ENCODE results near the gene MRLN.
"Not testable (repeated sequence)": the region's sequence is repeated elsewhere in the genome, so short reads cannot be mapped to it uniquely, and the experiment has no call there.

The MRLN gene

GRCh38 chr10:59745163-59745650 is 8.0 kb downstream of the MRLN start:
- DNase-seq (ENCODE audit: low read depth) = no peak

- DNase-seq (ENCODE audit: low read depth) = not testable (repeated sequence)
Observed at GRCh38 chr10:59744762-59745161, 8.5 kb downstream of the MRLN start.

GRCh38 chr10:59744156-59744555 is 9.1 kb downstream of the MRLN start:
- DNase-seq (ENCODE audit: low read depth) = not testable (repeated sequence)

DNA sequence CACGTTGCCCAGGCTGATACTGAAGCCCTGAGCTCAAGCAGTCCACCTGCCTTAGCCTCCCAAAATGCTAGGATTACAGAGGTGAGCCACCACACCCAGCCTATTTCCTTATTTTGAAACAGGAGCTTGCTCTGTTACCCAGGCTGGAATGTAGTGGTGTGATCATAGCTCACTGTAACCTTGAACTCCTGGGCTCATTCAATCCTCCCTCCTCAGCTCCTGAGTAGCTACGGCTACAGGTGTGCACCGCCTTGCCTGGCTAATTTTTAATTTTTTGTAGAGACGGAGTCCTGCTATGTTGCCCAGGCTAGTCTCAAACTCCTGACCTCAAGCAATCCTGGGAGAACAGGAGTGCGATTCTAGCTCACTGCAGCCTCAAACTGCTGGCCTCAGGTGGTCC is 11.7 kb downstream of the MRLN start:
- no peak for DNase-seq (ENCODE audit: low read depth)

- no peak for DNase-seq (ENCODE audit: low read depth)
Observed at GRCh38 chr10:59741048-59741447, 12.2 kb downstream of the MRLN start.

GRCh38 chr10:59736749-59737148 is 16.5 kb downstream of the MRLN start:
- DNase-seq (ENCODE audit: low read depth) = no peak

DNA sequence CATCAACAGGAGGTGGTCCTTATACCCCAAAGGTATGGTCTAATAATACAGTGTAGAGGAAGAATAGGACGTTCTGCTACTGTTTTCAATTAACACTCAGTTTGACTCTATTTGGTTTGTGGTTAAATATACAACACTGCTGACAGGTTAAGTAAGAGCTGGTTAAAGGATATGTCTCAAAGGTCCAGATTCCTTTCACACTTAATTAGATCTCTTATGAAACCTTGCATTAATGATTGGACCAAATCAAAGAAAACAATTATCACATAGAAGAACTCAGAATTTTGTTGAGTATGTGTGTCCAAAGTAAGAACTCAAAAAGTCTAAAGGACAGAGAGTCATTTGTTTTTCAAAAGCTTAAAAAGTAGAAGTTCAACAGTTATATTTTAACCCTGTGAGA is 18.0 kb downstream of the MRLN start:
- DNase-seq (ENCODE audit: low read depth) = no peak

DNA sequence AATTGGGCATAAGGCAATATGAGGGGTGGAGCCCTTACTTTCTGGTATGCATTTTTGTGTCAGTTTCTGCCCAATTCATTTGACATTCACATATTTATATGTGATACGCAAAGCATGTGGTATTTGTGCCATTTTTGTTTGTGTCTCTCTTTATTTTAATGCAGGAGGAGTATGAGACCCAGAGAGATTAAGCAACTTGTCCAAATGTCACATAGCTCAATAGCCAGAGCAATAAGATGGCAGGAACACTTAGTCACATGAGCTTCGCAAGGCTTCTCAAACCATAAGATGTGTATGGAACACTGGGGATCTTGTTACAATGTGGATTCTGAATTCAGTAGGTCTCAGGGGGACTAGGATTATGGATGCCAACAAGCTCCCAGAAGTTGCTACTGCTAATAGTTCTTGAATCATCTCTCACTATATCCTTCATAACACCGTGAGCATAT is 19.2 kb downstream of the MRLN start:
- DNase-seq (ENCODE audit: low read depth) = no peak

DNA sequence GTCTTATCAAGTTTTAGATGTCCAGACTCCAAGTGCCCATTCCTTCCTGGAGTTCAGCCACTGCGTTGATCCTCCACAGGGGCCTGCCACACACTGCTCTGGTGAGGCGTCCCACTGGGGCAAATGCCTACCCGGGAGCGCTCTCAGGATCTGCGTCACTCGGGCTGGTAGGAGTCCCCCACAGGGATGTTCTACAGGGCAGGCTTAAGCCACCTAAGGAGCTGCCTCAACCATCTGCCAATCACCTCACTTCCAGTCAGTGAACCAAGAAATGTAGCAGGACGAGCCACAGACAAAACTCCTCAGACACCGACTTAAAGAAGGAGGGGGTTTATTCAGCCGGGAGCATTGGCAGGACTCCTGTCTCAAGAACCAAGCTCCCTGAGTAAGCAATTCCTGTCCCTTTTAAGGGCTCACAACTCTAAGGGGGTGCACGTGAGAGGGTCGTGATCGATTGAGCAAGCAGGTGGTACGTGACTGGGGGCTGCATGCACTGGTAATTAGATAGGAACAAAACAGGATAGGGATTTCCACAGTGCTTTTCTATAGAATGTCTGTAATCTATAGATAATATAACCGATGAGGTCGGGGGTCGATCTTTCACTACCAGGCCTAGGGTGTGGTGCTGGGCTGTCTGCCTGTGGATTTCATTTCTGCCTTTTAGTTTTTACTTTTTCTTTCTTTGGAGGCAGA is 19.8 kb downstream of the MRLN start:
- not testable (repeated sequence) for DNase-seq (ENCODE audit: low read depth)

GRCh38 chr10:59732849-59733248 is 20.4 kb downstream of the MRLN start:
- DNase-seq (ENCODE audit: low read depth) = not testable (repeated sequence)

DNA sequence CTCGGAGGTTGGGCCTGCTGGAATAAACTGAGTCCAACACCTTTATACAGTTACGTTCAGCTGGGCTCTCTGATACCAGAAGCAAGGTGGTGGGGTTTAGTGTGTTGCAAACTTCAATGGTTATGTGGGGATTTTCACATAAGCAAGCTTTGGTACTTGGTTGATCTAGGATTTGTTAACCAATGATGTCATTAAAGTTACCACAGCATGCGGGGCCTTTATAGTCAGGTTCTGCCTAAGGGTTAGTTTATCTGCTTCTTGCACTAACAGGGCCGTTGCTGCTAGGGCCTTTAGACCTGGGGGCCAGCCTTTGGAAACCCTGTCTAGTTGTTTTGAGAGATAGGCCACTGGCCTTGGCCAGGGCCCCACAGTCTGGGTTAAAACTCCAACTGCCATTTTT is 24.1 kb downstream of the MRLN start:
- DNase-seq (ENCODE audit: low read depth) = not testable (repeated sequence)

DNA sequence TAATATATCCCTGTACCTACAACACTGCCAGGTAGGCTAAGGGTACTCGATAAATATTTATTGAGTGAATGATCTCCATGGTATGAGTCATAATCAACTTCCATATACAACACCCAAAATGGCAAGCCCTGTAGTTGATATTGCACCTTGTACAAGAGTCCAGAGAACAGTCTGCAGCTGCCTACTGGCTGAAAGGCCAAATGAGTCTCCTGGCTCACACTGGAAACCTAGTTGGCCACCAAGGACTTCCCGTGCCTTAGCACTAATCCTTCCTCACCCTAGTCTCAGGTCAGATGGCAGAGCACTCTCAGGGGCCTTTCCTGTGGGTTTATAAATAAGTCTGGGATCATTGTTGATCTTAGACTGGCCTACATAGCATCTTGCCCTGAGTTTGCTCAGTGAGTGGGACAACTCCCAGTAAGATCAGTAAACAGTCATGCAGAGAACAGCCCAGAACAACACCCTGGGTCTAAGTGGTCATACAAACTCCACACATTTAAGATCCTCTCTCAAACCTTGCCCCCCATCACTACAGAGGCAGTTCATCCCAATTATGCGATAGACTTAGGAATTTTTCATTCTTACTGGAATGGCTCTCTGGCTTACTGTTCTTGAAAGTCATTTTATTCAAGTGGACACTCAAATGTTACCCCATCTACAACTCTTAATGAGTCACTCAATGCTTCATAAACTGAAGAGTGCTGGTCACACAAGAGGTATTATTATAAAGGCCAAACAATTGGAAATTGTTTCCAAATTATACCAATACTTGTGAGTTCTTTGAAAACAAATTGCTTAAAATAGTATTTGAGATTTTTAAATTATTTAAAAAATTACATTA is 28.9 kb downstream of the MRLN start:
- no peak for DNase-seq (ENCODE audit: low read depth)

- DNase-seq (ENCODE audit: low read depth) = no peak
Observed at GRCh38 chr10:59720377-59720776, 32.9 kb downstream of the MRLN start.

DNA sequence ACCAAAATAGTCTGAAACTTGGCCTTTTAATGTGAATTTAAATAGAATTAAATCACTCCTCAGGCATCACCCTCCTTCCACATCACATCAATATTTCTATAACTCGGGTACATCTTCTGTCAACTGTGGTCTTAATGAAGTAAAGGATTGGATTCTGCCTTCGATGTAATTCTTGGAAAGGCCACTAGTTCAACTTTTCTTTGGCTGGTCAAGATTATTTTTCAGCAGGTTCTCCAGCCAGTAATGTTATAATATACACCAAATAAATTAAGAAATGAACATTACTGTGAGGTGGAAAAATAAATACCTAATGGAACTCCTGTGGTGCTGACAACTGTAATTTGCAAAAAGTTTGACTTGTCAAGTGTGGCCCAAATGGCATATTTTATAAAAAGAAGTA is 33.9 kb downstream of the MRLN start:
- DNase-seq (ENCODE audit: low read depth) = no peak

DNA sequence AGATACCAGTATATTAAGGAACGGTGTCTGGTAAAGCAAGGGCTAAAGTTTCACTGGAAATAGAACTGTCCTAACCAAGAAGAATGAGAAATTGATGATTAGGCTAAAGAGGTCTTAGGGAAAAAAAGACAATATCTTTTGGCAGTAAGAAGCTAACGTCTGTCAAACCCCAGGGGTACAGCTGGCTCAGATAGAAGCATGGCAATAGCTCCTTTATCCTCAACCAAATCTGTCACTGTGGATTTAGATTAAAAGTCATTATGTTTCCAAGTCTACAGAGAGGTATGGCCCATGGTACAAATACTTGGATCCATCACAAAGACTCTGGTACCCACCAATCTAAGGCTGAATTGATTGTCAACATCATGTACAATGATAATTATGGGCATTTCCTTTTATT is 35.0 kb downstream of the MRLN start:
- no peak for DNase-seq (ENCODE audit: low read depth)

- DNase-seq (ENCODE audit: low read depth) = no peak
Observed at GRCh38 chr10:59713196-59713821, 39.9 kb downstream of the MRLN start.

DNA sequence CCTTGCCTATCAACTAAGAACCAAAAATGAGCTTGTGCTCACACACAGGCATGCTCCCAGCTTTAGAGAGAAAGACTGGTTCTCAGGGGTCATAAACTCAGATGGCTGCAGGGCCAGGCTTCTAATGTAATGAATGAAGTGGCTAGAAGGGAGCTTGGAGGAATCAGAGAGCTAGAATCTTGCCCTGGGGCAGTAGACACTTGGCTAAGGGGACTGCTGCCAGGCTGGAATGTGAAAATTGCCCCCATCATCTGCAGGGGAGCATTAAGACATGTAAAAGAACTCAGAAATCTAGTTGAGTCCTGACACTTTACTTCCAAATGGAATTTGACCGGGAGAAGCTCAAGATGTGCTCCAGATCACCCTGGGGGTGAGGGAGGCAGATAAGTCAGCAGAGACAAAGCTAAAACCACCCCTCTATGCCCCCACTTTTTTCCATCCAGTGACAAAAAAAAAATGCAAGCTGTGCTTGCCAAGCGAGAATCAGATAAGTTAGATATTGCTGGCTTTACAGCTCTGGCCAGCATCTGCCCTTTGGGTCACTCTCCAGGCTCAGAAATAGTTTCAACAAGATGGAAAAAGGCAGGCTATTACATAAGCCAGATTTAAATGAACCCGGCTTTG is 41.3 kb downstream of the MRLN start:
- DNase-seq (ENCODE audit: low read depth) = no peak

DNA sequence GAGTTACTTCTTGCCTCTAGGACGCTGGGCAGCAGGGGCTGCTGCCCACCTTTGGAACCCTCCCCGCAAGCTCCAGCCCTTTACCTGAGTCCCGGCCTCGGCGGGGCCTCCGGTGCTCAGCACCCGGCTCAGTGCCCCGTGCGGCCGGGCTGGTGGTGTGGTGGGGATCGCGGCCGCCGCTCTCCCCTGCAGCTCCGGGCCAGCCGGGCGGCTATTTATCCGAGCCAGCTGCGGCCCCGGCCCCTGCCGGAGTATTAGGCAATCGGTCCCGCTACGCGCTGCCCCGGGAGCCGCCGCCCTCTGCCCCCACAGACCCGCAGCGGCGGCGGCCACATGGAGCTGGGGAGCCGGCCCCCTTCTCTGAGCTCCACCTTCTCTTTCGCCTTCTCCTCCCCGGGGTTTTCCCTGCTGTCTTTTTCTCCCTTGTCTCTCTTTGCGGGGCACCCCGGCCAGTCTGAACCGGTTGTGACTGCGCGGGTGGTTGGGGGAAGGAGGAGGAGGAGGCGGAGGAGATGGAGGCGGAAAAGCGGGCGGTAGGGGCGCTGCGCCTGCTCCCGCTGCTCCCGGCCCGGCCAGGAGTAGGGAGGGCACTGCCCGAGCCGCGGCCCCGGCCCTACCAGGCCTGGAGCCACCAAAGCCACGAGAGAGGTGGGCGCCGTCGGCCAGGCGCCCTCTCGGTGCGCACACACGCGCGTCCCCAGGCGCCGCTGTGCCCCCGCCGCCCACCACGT is 43.7 kb downstream of the MRLN start, which contains the start of gene SLC16A9:
SLC16A9 (minus strand) TSS at position 456 of the 731 bp plus-strand sequence. CDS start 25,559 bp downstream, outside the sequence.
- no peak for DNase-seq (ENCODE audit: low read depth)

DNA sequence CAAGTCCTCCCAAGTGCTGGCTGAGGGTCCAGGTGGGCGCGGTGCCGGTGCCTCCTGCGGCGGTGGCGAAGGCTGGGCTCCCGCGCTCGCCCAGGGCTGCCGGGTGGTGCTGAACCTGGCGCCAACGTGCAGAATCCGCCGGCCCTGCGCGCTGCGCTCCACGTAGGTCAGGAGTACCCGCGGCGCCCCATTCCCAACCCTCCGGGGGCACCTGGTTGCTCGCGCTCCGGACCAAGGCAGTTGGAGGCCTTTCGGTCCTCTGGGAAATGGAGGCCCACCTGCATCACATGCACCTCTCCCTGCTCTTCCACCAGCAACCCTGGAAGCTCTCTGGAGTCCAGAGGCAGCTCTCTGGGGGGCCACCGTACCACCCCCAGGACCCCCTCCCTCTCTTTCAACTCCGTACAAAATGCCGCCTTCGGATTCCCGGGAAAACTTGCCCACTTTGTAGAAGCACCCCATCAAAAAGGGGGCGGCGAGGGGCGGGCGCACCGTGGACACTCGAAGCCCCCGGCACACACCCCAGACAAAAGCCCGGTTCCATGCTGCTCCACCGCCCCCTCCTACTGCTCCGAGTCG is 44.4 kb downstream of the MRLN start:
- DNase-seq (ENCODE audit: low read depth) = no peak

GRCh38 chr10:59706851-59707797 is 46.1 kb downstream of the MRLN start:
- DNase-seq (ENCODE audit: low read depth) = no peak

Measured in stimulated activated CD8-positive, alpha-beta memory T cell treated with anti-CD3 and anti-CD28 coated beads, Interleukin-15, amount 100 ng/mL, for 24 hours (primary cell).